ENCODE results near the gene ZNF503.

The ZNF503 gene

GRCh38 chr10:75437693-75438092 lies 36.1 kb upstream of the ZNF503 start:
- TF ChIP-seq, protein P1, sequence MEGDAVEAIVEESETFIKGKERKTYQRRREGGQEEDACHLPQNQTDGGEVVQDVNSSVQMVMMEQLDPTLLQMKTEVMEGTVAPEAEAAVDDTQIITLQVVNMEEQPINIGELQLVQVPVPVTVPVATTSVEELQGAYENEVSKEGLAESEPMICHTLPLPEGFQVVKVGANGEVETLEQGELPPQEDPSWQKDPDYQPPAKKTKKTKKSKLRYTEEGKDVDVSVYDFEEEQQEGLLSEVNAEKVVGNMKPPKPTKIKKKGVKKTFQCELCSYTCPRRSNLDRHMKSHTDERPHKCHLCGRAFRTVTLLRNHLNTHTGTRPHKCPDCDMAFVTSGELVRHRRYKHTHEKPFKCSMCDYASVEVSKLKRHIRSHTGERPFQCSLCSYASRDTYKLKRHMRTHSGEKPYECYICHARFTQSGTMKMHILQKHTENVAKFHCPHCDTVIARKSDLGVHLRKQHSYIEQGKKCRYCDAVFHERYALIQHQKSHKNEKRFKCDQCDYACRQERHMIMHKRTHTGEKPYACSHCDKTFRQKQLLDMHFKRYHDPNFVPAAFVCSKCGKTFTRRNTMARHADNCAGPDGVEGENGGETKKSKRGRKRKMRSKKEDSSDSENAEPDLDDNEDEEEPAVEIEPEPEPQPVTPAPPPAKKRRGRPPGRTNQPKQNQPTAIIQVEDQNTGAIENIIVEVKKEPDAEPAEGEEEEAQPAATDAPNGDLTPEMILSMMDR (IDR thresholded peaks at IDR 0.05; ENCODE audit: low read depth, low read length), result no peak
- no peak overlapping the region for H3K4me3 ChIP-seq (ENCODE audit: low read depth, low read length)

- TF ChIP-seq, protein P1 (IDR thresholded peaks at IDR 0.05; ENCODE audit: low read depth, low read length), result no peak
Measured at GRCh38 chr10:75436896-75437295, 35.3 kb upstream of the ZNF503 start.

GRCh38 chr10:75435291-75435690 lies 33.7 kb upstream of the ZNF503 start:
- TF ChIP-seq, protein P1 (IDR thresholded peaks at IDR 0.05; ENCODE audit: low read depth, low read length), result no peak
- H3K4me3 ChIP-seq (ENCODE audit: low read depth, low read length), result no peak overlapping the region

More at GRCh38 chr10:75436896-75437295, 35.3 kb upstream of the ZNF503 start:
- no peak overlapping the region for H3K4me3 ChIP-seq (ENCODE audit: low read depth, low read length)

DNA sequence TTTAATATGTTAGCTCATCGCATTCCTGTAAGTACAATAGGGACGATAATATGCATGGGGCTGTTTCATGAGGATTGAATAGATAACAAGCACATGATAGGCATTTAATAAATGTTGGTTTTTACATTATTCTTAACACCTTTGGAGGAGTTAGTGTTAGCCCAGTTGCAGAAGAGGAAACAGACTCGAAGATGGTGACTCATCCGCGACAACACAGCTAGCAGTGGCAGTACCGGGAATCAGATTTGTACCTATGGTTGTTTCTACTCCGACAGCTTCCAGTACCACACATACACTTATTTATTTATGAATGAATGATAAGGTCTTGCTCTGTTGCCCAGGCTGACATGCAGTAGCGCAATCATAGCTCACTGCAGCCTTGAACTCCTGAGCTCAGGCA lies 32.7 kb upstream of the ZNF503 start:
- TF ChIP-seq, protein P1 (IDR thresholded peaks at IDR 0.05; ENCODE audit: low read depth, low read length), result no peak

DNA sequence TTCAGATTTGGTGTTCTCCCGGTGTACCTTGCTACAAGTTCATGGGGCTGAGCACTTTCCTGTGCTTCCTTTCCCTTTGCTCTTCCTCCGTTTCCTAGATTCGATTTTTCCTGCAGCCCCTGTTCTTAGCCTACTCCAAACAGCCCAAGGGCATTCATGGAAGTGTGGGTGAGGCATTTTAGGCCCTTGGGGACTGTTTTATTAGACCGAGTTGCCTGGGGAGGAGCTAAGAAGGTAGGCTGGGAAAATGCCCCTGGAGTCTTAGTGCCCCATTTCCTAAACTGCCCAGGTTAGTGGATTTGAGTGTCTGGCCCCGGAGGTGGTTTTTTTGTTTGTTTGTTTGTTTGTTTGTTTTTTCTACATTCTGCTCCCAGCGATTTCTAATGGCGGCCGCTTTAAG lies 31.7 kb upstream of the ZNF503 start:
- no peak overlapping the region for H3K4me3 ChIP-seq (ENCODE audit: low read depth, low read length)
- TF ChIP-seq, protein P1 (IDR thresholded peaks at IDR 0.05; ENCODE audit: low read depth, low read length), result no peak

More for the DNA sequence above, 32.7 kb upstream of the ZNF503 start:
- H3K4me3 ChIP-seq (ENCODE audit: low read depth, low read length), result no peak overlapping the region

DNA sequence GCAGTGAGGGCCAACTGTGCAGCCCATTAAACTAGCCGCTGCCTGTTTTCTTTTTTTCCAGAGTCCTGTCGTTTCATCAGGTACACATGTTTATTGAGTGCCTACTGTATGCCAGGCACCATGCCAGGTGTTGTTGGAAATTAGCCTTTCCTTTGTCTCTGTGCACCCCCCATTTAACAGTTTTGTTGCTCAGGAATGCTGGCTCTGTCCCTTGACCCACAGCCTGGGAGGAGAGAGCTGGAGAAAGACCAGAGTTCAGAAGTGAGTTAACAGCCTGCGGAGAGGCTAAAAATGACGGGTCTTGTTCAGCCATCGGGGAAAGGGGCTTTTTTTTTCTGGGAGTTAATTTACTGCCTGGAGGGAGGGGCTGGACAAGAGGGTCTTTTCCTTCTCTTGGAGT lies 31.2 kb upstream of the ZNF503 start:
- H3K4me3 ChIP-seq (ENCODE audit: low read depth, low read length), result no peak overlapping the region
- TF ChIP-seq, protein P1 (IDR thresholded peaks at IDR 0.05; ENCODE audit: low read depth, low read length), result no peak

GRCh38 chr10:75432176-75432575 lies 30.6 kb upstream of the ZNF503 start:
- H3K4me3 ChIP-seq (ENCODE audit: low read depth, low read length), result no peak overlapping the region

More at GRCh38 chr10:75432176-75432575, 30.6 kb upstream of the ZNF503 start:
- TF ChIP-seq, protein P1 (IDR thresholded peaks at IDR 0.05; ENCODE audit: low read depth, low read length), result no peak
